ENCODE measurements around the gene SURF6.
"Not testable (repeated sequence)": the region's sequence is repeated elsewhere in the genome, so short reads cannot be mapped to it uniquely, and the experiment has no call there.

Gene SURF6

GRCh38 chr9:133335924-133336811 is at the start of gene SURF6:
Gene SURF6, minus strand, starts transcription at chr9:133336188. Its CDS starts 56 bp downstream, at chr9:133336132.
- peak; percentile 95 to 97 for DNase-seq

- DNase-seq: no peak
Observed at GRCh38 chr9:133385452-133385851, 49.5 kb upstream of the SURF6 start.

GRCh38 chr9:133384736-133385321 is 48.8 kb upstream of the SURF6 start:
- no peak for DNase-seq

GRCh38 chr9:133383438-133383837 is 47.5 kb upstream of the SURF6 start:
- DNase-seq: no peak

- no peak for DNase-seq
Observed at GRCh38 chr9:133382507-133383141, 46.6 kb upstream of the SURF6 start.

- DNase-seq: no peak
Observed at GRCh38 chr9:133380734-133381133, 44.7 kb upstream of the SURF6 start.

- DNase-seq: no peak
Observed at GRCh38 chr9:133379153-133380086, 43.4 kb upstream of the SURF6 start.

- DNase-seq: no peak
Observed at GRCh38 chr9:133378408-133378962, 42.5 kb upstream of the SURF6 start.

- no peak for DNase-seq
Observed at GRCh38 chr9:133377721-133378216, 41.8 kb upstream of the SURF6 start.

- DNase-seq: not testable (repeated sequence)
Observed at GRCh38 chr9:133377280-133377679, 41.3 kb upstream of the SURF6 start.

- DNase-seq: peak; percentile 98 to 99
Observed at GRCh38 chr9:133375724-133376654, 40.0 kb upstream of the SURF6 start, which contains the start of the genes STKLD1 and SURF4. Gene STKLD1, plus strand, starts transcription at chr9:133376366. Its CDS starts 108 bp downstream, at chr9:133376474. Gene SURF4, minus strand, starts transcription at chr9:133376060. Its CDS starts 91 bp downstream, at chr9:133375969.

- peak; percentile 62 to 63 for DNase-seq
Observed at GRCh38 chr9:133375116-133375723, 39.2 kb upstream of the SURF6 start.

GRCh38 chr9:133374612-133375115 is 38.7 kb upstream of the SURF6 start:
- peak in 1 of 2 experiments; percentile 59 for DNase-seq

GRCh38 chr9:133372144-133372543 is 36.2 kb upstream of the SURF6 start:
- no peak for DNase-seq

GRCh38 chr9:133371261-133371711 is 35.3 kb upstream of the SURF6 start:
- peak; percentile 85 to 88 for DNase-seq

- peak; percentile 57 to 58 for DNase-seq
Observed at GRCh38 chr9:133370685-133371084, 34.7 kb upstream of the SURF6 start.

- peak; percentile 58 to 64 for DNase-seq
Observed at GRCh38 chr9:133369933-133370332, 33.9 kb upstream of the SURF6 start.

GRCh38 chr9:133369422-133369821 is 33.4 kb upstream of the SURF6 start:
- no peak for DNase-seq

GRCh38 chr9:133368249-133368881 is 32.4 kb upstream of the SURF6 start:
- DNase-seq: no peak
